ENCODE data around the gene THAP11. TPM values are rescaled to one million over a fixed set of nuclear protein-coding genes. Genes with fewer than 3 reads are reported as not detected.
"Not testable (repeated sequence)": the region's sequence is repeated elsewhere in the genome, so short reads cannot be mapped to it uniquely, and the experiment has no call there.

The THAP11 gene
- total and polyA plus RNA-seq, 4 donors, result 22.4 to 39.7 (median 33.1) TPM

DNA sequence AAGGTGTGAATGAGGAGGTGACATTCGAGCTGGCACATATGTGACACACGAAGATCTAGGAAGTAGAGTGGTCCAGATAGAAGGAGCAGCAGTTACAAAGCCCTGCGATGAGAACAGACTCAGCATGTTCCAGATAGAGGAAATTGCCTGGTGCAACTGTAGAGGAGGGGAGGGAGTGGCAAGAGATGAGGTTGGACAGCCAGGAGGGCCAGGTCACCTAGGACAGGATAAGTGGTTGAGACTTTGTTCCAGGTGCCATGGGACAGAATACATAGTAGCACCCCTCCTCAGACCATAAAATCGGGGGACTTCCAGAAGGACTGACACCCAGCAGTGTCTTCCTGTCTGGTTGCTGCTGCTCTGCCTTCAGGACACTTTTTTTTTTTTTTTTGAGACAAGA is 16.4 kb downstream of the THAP11 start:
- Histone ChIP-seq H3K36me3 (ENCODE audit: control insufficient read depth, insufficient read depth, low read length) (peaks cover 21% of the 10 kb centered on the region), H3K9me3 (ENCODE audit: control insufficient read depth, insufficient read depth, low read length) (no peaks in the 10 kb centered on the region), H3K27ac (ENCODE audit: low read depth, low read length) (no peak overlapping the region), H3K4me1 (ENCODE audit: control insufficient read depth, insufficient read depth, low read length) (peaks cover 16% of the 10 kb centered on the region), H3K4me3 (ENCODE audit: low read depth, low read length) (no peak overlapping the region), H3K27me3 (ENCODE audit: control insufficient read depth, insufficient read depth, low read length) (no peaks in the 10 kb centered on the region)
- 98% methylated on average over 4 of the region's 4 CpGs for WGBS (ENCODE audit: insufficient coverage)
- no peak for DNase-seq (ENCODE audit: low read depth in 4 of 6, low spot score in 6 of 6)

DNA sequence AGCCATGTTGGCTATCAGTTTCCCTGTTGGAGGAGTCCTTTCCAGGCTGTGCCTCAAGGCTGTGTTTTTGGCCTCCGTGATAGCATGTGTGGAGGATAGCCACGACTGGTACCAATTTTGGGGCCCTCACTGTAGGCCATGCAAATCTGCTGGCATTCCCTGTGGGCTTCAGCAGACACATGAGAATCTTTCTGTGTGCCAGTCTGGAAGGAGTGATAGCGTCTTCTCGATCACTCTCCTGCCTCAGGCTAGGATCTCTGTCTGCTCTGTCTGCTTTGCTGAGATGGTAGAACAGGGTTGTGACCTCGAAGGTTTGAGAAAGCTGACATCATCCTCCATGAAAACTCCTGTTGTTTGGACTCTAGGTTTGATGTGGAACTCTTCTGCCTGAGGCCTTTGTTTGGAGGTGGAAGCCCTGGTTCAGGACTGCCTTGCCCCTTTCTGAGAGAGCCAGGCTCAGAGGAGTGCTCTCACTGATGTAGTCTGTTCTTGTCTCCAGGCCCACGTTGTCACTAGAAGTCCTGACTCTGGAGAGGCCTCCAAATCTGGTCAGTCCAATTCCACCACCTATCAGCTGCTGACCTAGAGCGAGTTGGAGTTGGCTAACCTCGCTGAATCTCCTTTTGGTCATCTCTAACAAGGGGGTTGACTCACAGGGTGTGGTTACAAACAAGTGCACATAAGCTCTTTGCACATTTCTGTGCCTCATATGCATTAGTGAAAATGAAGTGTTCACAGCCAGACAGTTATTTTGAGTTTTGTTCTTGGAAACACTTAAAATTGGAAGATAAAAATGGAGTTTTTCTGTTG is 18.7 kb downstream of the THAP11 start:
- peaks cover 18% of the 10 kb centered on the region for H3K4me1 ChIP-seq (ENCODE audit: control insufficient read depth, insufficient read depth, low read length)
- 90% methylated on average over 7 of the region's 8 CpGs for WGBS (ENCODE audit: insufficient coverage)
- DNase-seq (ENCODE audit: low read depth in 4 of 6, low spot score in 6 of 6), result no peak
- H3K27me3 ChIP-seq (ENCODE audit: control insufficient read depth, insufficient read depth, low read length), result no peaks in the 10 kb centered on the region
- H3K36me3 ChIP-seq (ENCODE audit: control insufficient read depth, insufficient read depth, low read length), result peaks cover 17% of the 10 kb centered on the region
- H3K9me3 ChIP-seq (ENCODE audit: control insufficient read depth, insufficient read depth, low read length), result no peaks in the 10 kb centered on the region
- no peak overlapping the region for H3K4me3 ChIP-seq (ENCODE audit: low read depth, low read length)
- H3K27ac ChIP-seq (ENCODE audit: low read depth, low read length), result no peak overlapping the region

DNA sequence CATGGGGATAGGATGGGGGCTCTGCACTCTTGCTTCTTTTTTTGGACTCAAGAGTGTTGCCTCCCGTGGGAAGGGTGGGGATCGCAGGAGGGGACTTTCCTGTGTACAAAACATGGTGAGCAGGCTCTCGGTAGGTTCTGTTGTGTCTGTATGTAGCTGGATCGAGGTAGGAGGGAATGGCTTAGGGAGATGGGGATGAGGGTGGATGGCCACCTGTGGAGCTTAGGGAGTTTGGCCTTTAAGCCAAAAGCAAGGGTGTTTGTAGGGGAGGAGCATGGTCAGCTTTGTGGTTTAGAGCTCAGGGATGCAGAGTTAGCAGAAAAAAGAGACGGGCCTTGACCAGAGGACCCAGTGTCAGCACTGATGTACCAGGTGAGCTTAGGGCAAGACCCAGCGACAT is 19.8 kb downstream of the THAP11 start:
- H3K4me1 ChIP-seq (ENCODE audit: control insufficient read depth, insufficient read depth, low read length), result peaks cover 15% of the 10 kb centered on the region
- DNase-seq (ENCODE audit: low read depth in 4 of 6, low spot score in 6 of 6), result no peak
- H3K4me3 ChIP-seq (ENCODE audit: low read depth, low read length), result no peak overlapping the region
- H3K9me3 ChIP-seq (ENCODE audit: control insufficient read depth, insufficient read depth, low read length), result no peaks in the 10 kb centered on the region
- no peaks in the 10 kb centered on the region for H3K27me3 ChIP-seq (ENCODE audit: control insufficient read depth, insufficient read depth, low read length)
- H3K36me3 ChIP-seq (ENCODE audit: control insufficient read depth, insufficient read depth, low read length), result peaks cover 26% of the 10 kb centered on the region
- WGBS (ENCODE audit: insufficient coverage), result 95% methylated on average over 5 of the region's 6 CpGs
- H3K27ac ChIP-seq (ENCODE audit: low read depth, low read length), result no peak overlapping the region

DNA sequence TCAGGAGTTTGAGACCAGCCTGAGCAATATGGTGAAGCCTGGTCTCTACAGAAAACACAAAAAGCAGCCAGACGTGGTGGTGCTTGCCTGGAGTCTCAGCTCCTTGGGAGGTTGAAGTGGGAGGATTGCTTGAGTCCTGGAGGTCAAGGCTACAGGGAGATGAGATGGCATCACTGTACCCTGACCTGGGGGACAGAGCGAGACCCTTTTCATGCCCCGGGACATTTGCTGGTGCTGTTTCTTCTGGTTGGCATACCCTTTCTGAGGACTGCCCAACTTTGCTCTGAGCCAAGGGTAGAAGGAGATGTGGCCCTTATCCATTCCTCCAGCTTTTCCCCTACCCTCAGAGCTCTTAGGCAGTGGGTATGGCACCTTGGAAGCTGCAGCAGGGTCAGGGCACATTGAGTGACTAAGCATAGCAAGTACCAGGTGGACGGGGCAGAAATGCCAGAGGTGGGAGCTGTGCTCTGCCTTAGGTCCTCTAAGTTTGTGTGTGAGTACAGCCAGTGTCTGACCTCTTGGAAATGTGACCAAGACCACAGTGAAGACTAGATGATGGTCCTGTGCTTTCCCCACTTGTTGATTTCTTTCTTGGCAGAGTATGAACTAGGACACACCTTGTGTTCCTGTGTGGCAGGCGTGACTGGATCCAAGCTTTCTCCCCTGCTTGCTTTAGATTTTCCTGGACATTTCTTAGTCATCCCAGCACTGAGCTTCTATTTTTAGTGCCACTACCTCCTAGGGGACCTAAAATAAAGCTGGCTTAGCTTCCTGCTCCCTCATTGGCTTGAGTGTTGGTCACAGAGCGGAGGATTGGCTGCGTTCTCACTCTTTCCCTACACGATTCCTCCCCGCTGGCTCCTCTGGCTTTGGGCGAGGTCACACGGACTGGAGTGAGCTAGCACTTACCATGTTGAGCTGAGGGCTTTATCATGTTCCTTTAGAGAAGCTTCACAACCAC is 20.8 kb downstream of the THAP11 start:
- H3K27ac ChIP-seq (ENCODE audit: low read depth, low read length), result no peak overlapping the region
- peaks cover 36% of the 10 kb centered on the region for H3K36me3 ChIP-seq (ENCODE audit: control insufficient read depth, insufficient read depth, low read length)
- no peak overlapping the region for H3K4me3 ChIP-seq (ENCODE audit: low read depth, low read length)
- peaks cover 5% of the 10 kb centered on the region for H3K4me1 ChIP-seq (ENCODE audit: control insufficient read depth, insufficient read depth, low read length)
- no peaks in the 10 kb centered on the region for H3K27me3 ChIP-seq (ENCODE audit: control insufficient read depth, insufficient read depth, low read length)
- no peaks in the 10 kb centered on the region for H3K9me3 ChIP-seq (ENCODE audit: control insufficient read depth, insufficient read depth, low read length)
- WGBS (ENCODE audit: insufficient coverage), result 75% methylated on average over 6 of the region's 11 CpGs
- DNase-seq (ENCODE audit: low read depth in 4 of 6, low spot score in 6 of 6), result no peak

DNA sequence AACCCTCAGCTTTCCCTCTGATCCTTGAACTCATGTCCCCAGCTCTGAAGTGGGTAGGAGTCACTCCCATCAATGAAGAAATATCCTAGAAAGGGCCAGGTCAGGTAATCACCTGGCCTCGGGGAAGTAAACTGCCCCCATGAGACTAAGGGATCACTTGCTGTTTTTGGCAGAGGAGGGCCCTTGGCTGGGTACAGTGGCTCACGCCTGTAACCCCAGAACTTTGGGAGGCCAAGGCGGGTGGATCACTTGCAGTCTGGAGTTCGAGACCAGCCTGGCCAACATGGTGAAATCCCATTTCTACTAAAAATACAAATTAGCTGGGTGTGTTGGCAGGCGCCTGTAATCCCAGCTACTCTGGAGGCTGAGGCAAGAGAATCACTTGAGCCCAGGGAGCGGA is 21.9 kb downstream of the THAP11 start:
- H3K4me3 ChIP-seq (ENCODE audit: low read depth, low read length); H3K27ac ChIP-seq (ENCODE audit: low read depth, low read length); H3K4me1 ChIP-seq (ENCODE audit: control insufficient read depth, insufficient read depth, low read length); DNase-seq (ENCODE audit: low read depth in 4 of 6, low spot score in 6 of 6); H3K9me3 ChIP-seq (ENCODE audit: control insufficient read depth, insufficient read depth, low read length); H3K27me3 ChIP-seq (ENCODE audit: control insufficient read depth, insufficient read depth, low read length): not testable (repeated sequence)
- WGBS (ENCODE audit: insufficient coverage), result 100% methylated on average over 1 of the region's 6 CpGs
- H3K36me3 ChIP-seq (ENCODE audit: control insufficient read depth, insufficient read depth, low read length), result peaks cover 47% of the 10 kb centered on the region

DNA sequence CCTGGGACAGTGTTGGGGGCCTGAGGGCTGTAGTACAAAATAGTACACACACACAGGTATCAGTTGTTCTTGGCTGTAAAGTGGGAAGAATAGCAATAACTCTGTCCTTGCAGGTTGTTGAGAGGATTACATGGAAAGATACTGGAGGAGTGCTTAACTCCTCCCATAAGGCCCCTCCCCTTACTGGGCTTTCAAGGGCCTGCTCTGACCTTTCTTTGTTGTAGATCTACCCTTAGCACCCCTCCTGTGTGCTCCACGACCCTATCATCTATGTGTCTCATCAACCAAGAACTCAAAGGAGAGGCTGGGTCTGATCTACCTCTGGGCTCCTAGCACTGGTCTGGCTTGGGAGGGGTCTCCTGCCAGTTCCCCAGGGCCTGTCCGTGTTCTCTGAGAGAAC is 22.5 kb downstream of the THAP11 start:
- Histone ChIP-seq H3K4me1 (ENCODE audit: control insufficient read depth, insufficient read depth, low read length) (peaks cover 5% of the 10 kb centered on the region), H3K36me3 (ENCODE audit: control insufficient read depth, insufficient read depth, low read length) (peaks cover 51% of the 10 kb centered on the region), H3K4me3 (ENCODE audit: low read depth, low read length) (no peak overlapping the region), H3K9me3 (ENCODE audit: control insufficient read depth, insufficient read depth, low read length) (no peaks in the 10 kb centered on the region), H3K27me3 (ENCODE audit: control insufficient read depth, insufficient read depth, low read length) (no peaks in the 10 kb centered on the region), H3K27ac (ENCODE audit: low read depth, low read length) (no peak overlapping the region)
- 50% methylated on average over 2 of the region's 2 CpGs for WGBS (ENCODE audit: insufficient coverage)
- no peak for DNase-seq (ENCODE audit: low read depth in 4 of 6, low spot score in 6 of 6)

DNA sequence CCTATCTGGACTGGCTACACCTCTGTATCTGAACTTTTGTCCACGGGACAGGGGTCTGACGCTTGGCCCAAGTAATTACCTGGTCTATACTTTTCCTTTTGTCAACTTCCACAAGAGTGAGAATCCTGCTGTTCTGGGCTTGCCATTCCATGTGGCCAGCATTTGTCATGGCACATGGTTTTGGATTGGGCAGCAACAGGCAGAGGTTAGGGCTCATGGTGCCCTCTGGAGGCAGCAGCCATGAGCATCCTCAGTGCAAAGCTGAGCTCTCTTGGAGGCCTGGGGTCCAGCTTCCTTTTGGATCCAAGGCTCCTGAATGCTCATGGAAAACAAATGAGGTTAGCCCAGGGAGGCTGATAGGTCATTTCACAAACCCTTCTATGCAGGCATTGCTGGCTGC is 23.2 kb downstream of the THAP11 start:
- peaks cover 5% of the 10 kb centered on the region for H3K4me1 ChIP-seq (ENCODE audit: control insufficient read depth, insufficient read depth, low read length)
- H3K27me3 ChIP-seq (ENCODE audit: control insufficient read depth, insufficient read depth, low read length), result no peaks in the 10 kb centered on the region
- H3K27ac ChIP-seq (ENCODE audit: low read depth, low read length), result no peak overlapping the region
- H3K4me3 ChIP-seq (ENCODE audit: low read depth, low read length), result no peak overlapping the region
- no peak for DNase-seq (ENCODE audit: low read depth in 4 of 6, low spot score in 6 of 6)
- peaks cover 56% of the 10 kb centered on the region for H3K36me3 ChIP-seq (ENCODE audit: control insufficient read depth, insufficient read depth, low read length)
- H3K9me3 ChIP-seq (ENCODE audit: control insufficient read depth, insufficient read depth, low read length), result no peaks in the 10 kb centered on the region
- 88% methylated on average over 2 of the region's 2 CpGs for WGBS (ENCODE audit: insufficient coverage)

DNA sequence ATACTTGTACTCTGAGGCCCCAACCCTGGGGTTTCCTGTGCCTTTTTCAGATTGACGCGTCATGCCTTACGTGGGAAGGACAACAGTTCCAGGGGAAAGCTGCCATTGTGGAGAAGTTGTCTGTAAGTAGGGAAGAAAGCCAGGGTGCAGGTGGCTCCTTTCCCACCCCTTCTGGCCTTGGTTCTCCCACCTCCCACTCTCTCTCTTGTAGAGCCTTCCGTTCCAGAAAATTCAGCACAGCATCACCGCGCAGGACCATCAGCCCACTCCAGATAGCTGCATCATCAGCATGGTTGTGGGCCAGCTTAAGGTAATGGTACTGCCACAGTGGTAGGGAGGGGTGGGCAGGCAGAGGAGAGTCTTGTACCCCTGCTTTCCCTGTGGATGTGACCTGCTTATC is 26.2 kb downstream of the THAP11 start:
- WGBS (ENCODE audit: insufficient coverage), result 89% methylated on average over 3 of the region's 6 CpGs
- no peak overlapping the region for H3K27ac ChIP-seq (ENCODE audit: low read depth, low read length)
- H3K4me1 ChIP-seq (ENCODE audit: control insufficient read depth, insufficient read depth, low read length), result peaks cover 12% of the 10 kb centered on the region
- H3K36me3 ChIP-seq (ENCODE audit: control insufficient read depth, insufficient read depth, low read length), result peaks cover 57% of the 10 kb centered on the region
- H3K9me3 ChIP-seq (ENCODE audit: control insufficient read depth, insufficient read depth, low read length), result no peaks in the 10 kb centered on the region
- DNase-seq (ENCODE audit: low read depth in 4 of 6, low spot score in 6 of 6), result no peak
- no peak overlapping the region for H3K4me3 ChIP-seq (ENCODE audit: low read depth, low read length)
- H3K27me3 ChIP-seq (ENCODE audit: control insufficient read depth, insufficient read depth, low read length), result no peaks in the 10 kb centered on the region

DNA sequence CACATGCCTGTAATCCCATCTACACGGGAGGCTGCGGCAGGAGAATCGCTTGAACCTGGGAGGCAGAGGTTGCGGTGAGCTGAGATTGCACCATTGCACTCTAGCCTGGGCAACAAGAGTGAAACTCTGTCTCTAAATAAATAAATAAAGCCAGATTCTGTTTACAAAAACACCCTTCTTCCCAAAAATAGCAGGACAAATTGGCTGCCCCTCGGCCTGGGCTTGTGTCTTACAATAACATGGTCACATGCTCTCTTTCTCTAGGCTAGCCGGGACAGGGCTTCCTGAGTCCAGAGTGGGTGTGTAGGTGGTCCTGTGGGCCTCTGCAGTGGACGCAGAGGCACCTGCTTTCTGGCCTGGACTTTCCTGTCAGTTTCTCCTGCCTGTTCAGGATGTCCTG is 27.5 kb downstream of the THAP11 start:
- no peaks in the 10 kb centered on the region for H3K27me3 ChIP-seq (ENCODE audit: control insufficient read depth, insufficient read depth, low read length)
- peaks cover 57% of the 10 kb centered on the region for H3K36me3 ChIP-seq (ENCODE audit: control insufficient read depth, insufficient read depth, low read length)
- H3K9me3 ChIP-seq (ENCODE audit: control insufficient read depth, insufficient read depth, low read length), result no peaks in the 10 kb centered on the region
- peaks cover 19% of the 10 kb centered on the region for H3K4me1 ChIP-seq (ENCODE audit: control insufficient read depth, insufficient read depth, low read length)
- H3K4me3 ChIP-seq (ENCODE audit: low read depth, low read length), result no peak overlapping the region
- H3K27ac ChIP-seq (ENCODE audit: low read depth, low read length), result no peak overlapping the region
- 87% methylated on average over 6 of the region's 7 CpGs for WGBS (ENCODE audit: insufficient coverage)
- DNase-seq (ENCODE audit: low read depth in 4 of 6, low spot score in 6 of 6), result no peak

Data from spinal cord (tissue), 10 donors.